ENCODE data around the gene MFAP2. TPM values are rescaled to one million over a fixed set of nuclear protein-coding genes. Genes with fewer than 3 reads are reported as not detected.

Gene MFAP2
- total and polyA plus RNA-seq, 2 experiments from 2014 or later, result 129 to 255 TPM

- no peak for TF ChIP-seq ETS1 (IDR thresholded peaks at IDR 0.05)
- TF ChIP-seq NANOG (IDR thresholded peaks at IDR 0.05; ENCODE audit: borderline replicate concordance), result no peak
- TF ChIP-seq STAT1 (IDR thresholded peaks at IDR 0.05; ENCODE audit: unreplicated experiment), result no peak
- TF ChIP-seq ZNF331 (CRISPR knock-in tag; IDR thresholded peaks at IDR 0.05; ENCODE audit: low read depth), result no peak
- no peak for TF ChIP-seq CREB1 (CRISPR knock-in tag; IDR thresholded peaks at IDR 0.05; ENCODE audit: low read depth)
- TF ChIP-seq ZNF114 (CRISPR knock-in tag; IDR thresholded peaks at IDR 0.05), result no peak
- TF ChIP-seq EZH2phosphoT487 (IDR thresholded peaks at IDR 0.05; ENCODE audit: unreplicated experiment), result no peak
- TF ChIP-seq REST (IDR thresholded peaks at IDR 0.05; ENCODE audit: unreplicated experiment), result no peak
- no peak for TF ChIP-seq EZH2 (IDR thresholded peaks at IDR 0.05; ENCODE audit: low read depth, unreplicated experiment)
Measured at GRCh38 chr1:17016317-17016661, 35.9 kb upstream of the MFAP2 start (continued).

- Histone ChIP-seq H3K79me2 (replicated peaks; ENCODE audit: insufficient read depth) (peaks cover 4% of the 10 kb centered on the region), H3K27ac (ENCODE audit: low read depth) (peak overlapping the region; percentile 42; the same call in 1 of the 2 replicates), H3K4me1 (ENCODE audit: insufficient read depth) (peaks cover 44% of the 10 kb centered on the region), H3F3A (replicated peaks; ENCODE audit: low read depth) (peaks cover 14% of the 10 kb centered on the region; the same call in 1 of the 2 replicates), H3K27me3 (ENCODE audit: insufficient read depth) (no peaks in the 10 kb centered on the region), H3K36me3 (ENCODE audit: insufficient read depth) (peaks cover 3% of the 10 kb centered on the region; the same call in 1 of the 2 replicates), H3K9me2 (ENCODE audit: insufficient read depth) (no peaks in the 10 kb centered on the region), H4K20me1 (replicated peaks; ENCODE audit: insufficient read depth) (peaks cover 5% of the 10 kb centered on the region; the same call in 1 of the 2 replicates), H3K4me3 (no peak overlapping the region), H3K4me2 (no peak overlapping the region), H2AFZ (no peak overlapping the region)
- DNase-seq (ENCODE audit: low spot score) (peak; percentile 56), ATAC-seq (peak; percentile 26)
- Mint-ChIP-seq H3K9me3 (no peaks in the 10 kb centered on the region), H3K27me3 (ENCODE audit: insufficient read depth, low read depth, poor library complexity) (peaks cover 27% of the 10 kb centered on the region), H3K36me3 (ENCODE audit: low read depth) (peaks cover 23% of the 10 kb centered on the region), H3K4me3 (peak overlapping the region; percentile 35; the same call in 1 of the 3 replicates), H3K27ac (peak overlapping the region; percentile 70), H3K4me1 (peaks cover 54% of the 10 kb centered on the region)
- no peak for TF ChIP-seq EZH2phosphoT487 (IDR thresholded peaks at IDR 0.05; ENCODE audit: unreplicated experiment)
- no peak for TF ChIP-seq JUNB (IDR thresholded peaks at IDR 0.05; ENCODE audit: unreplicated experiment)
- TF ChIP-seq ETS1 (IDR thresholded peaks at IDR 0.05), result no peak
- no peak for TF ChIP-seq EZH2 (IDR thresholded peaks at IDR 0.05; ENCODE audit: low read depth, unreplicated experiment)
- TF ChIP-seq REST (IDR thresholded peaks at IDR 0.05; ENCODE audit: unreplicated experiment), result no peak
Measured at GRCh38 chr1:17014671-17015567, 34.5 kb upstream of the MFAP2 start.
